Measurements from ENCODE around the gene ATXN1. TPM values are rescaled to one million over a fixed set of nuclear protein-coding genes. Genes with fewer than 3 reads are reported as not detected.

ATXN1 gene
- total and polyA plus RNA-seq, 2 of the 8 experiments (the other 6 are each of a cell fraction or from before 2014, with no cell fraction given): 1.6 to 4.0 TPM

DNA sequence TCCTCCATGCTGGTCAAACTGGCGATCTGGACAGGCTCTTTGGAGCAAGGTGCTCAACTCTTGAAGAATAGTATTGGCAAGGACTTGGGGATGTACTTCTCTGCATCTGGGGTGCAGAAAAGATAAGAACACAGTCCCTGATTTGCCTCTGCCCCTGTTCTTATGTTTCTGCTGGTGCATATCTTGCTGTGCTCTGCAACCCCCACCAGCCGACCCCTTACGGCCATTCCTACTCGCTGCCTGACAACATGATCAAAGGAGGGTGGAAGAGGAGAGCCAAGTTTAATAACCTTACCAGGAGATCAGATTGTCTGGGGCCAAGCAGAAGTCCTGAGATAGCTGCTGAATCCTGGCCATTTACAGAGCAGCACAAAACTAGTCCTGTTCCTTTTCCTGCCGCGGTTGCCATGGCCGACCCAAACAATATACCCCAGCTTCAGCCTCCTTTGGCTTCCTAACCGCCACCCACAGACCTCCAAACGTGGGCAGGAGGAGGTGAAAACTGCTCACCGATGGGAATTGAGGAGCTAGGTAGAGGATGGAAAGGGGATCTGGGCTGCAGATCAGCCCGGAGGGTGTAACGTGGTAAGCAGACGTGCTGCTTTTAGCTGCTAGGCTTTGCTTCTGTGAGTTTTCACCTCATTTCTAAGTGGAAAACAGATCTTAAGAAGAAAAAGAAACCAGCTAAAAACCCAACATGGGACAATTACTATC, 60.9 kb downstream of the ATXN1 start (continued):
- TF ChIP-seq RBBP5 (IDR thresholded peaks at IDR 0.05; ENCODE audit: borderline replicate concordance, low read depth, low read length): no peak
- no peak for TF ChIP-seq SAP30 (IDR thresholded peaks at IDR 0.05; ENCODE audit: insufficient read depth, insufficient replicate concordance, low read length)
- TF ChIP-seq CHD2 (IDR thresholded peaks at IDR 0.05; ENCODE audit: low read length): no peak
- TF ChIP-seq JUND (IDR thresholded peaks at IDR 0.05; ENCODE audit: low read length): no peak
- no peak for TF ChIP-seq SIN3A (conservative IDR thresholded peaks at IDR 0.05 in 1 of 2, IDR thresholded peaks at IDR 0.05 in 1 of 2; ENCODE audit: low read depth in 1 of 2, low read length in 2 of 2)
